Measurements from ENCODE around the gene CEP135. TPM values are rescaled to one million over a fixed set of nuclear protein-coding genes. Genes with fewer than 3 reads are reported as not detected.

The CEP135 gene
- polyA plus RNA-seq, 3 donors = 4.0 to 5.1 (median 4.6) TPM

- WGBS (ENCODE audit: insufficient coverage) = no CpG with 5 or more reads among the region's 1 CpG
- no peak overlapping the region for H3K4me2 ChIP-seq (replicated peaks; ENCODE audit: extremely low read depth, low read length, poor library complexity, severe bottlenecking)
- H3K36me3 ChIP-seq (replicated peaks in 1 of 2; ENCODE audit: control insufficient read depth in 1 of 2, insufficient read depth in 2 of 2, low read length in 2 of 2) = no peaks in the 10 kb centered on the region
- Mint-ChIP-seq H3K4me1 (peaks cover 25% of the 10 kb centered on the region), H3K4me3 (no peak overlapping the region), H3K36me3 (peaks cover 0 to 2% of the 10 kb centered on the region in 2 donors), H3K9me3 (peaks cover 0 to 3% (median 0%) of the 10 kb centered on the region in 7 donors), H3K27ac (no peak overlapping the region), H3K27me3 (ENCODE audit: low read depth in 3 of 3) (peaks cover 17 to 26% (median 21%) of the 10 kb centered on the region in 3 donors)
- H4K20me1 ChIP-seq (ENCODE audit: insufficient read depth, low read length) = no peaks in the 10 kb centered on the region
- H3K4me3 ChIP-seq (replicated peaks in 1 of 3; ENCODE audit: low read depth in 2 of 3, low read length in 3 of 3) = no peak overlapping the region
- no peaks in the 10 kb centered on the region for H3K79me2 ChIP-seq (ENCODE audit: insufficient read depth, low read length)
- H2AFZ ChIP-seq (ENCODE audit: insufficient read depth, low read depth, low read length, poor library complexity, severe bottlenecking) = no peak overlapping the region
- TF ChIP-seq, protein P1, sequence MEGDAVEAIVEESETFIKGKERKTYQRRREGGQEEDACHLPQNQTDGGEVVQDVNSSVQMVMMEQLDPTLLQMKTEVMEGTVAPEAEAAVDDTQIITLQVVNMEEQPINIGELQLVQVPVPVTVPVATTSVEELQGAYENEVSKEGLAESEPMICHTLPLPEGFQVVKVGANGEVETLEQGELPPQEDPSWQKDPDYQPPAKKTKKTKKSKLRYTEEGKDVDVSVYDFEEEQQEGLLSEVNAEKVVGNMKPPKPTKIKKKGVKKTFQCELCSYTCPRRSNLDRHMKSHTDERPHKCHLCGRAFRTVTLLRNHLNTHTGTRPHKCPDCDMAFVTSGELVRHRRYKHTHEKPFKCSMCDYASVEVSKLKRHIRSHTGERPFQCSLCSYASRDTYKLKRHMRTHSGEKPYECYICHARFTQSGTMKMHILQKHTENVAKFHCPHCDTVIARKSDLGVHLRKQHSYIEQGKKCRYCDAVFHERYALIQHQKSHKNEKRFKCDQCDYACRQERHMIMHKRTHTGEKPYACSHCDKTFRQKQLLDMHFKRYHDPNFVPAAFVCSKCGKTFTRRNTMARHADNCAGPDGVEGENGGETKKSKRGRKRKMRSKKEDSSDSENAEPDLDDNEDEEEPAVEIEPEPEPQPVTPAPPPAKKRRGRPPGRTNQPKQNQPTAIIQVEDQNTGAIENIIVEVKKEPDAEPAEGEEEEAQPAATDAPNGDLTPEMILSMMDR (IDR thresholded peaks at IDR 0.05) = no peak
- peaks cover 14 to 21% of the 10 kb centered on the region in 2 donors for H3K4me1 ChIP-seq (ENCODE audit: control insufficient read depth in 1 of 2, insufficient read depth in 2 of 2, low read length in 2 of 2)
- H3K9ac ChIP-seq (ENCODE audit: insufficient read depth, low read length, poor library complexity, severe bottlenecking) = no peak overlapping the region
- H3K27me3 ChIP-seq (ENCODE audit: control insufficient read depth in 2 of 2, insufficient read depth in 2 of 2, low read length in 2 of 2) = peaks cover 18 to 26% of the 10 kb centered on the region in 2 donors
- intact Hi-C loops (cut with micrococcal nuclease) = no loop called here
- no peaks in the 10 kb centered on the region for H3K9me3 ChIP-seq (replicated peaks in 1 of 2; ENCODE audit: control insufficient read depth in 1 of 2, insufficient read depth in 1 of 2, low read length in 2 of 2)
- no peak overlapping the region for H3K27ac ChIP-seq (ENCODE audit: low read depth in 1 of 2, low read length in 2 of 2)
- no peak for DNase-seq
Observed at GRCh38 chr4:56051710-56052075, 102.9 kb downstream of the CEP135 start.

DNA sequence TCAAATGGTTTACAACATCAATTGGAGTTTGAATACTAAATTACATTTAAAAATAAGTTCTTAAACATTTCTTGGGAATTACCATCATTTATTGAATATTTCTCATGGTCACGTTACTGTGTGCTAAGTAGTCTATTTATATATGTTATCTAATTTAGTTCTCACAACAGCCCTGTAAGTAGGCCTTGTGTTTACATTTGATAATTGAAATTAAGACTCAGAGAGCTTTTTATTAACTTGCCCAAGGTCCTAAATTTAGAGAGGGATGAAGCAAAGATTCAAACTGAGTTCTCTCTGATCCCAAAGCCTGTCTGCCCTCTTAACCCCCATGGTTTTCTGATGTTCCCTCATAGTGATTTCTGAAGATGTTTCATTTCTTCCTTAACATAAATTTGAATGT, 103.7 kb downstream of the CEP135 start:
- Mint-ChIP-seq H3K4me1 (peaks cover 25% of the 10 kb centered on the region), H3K27ac (no peak overlapping the region), H3K4me3 (no peak overlapping the region), H3K9me3 (peaks cover 0 to 3% (median 0%) of the 10 kb centered on the region in 7 donors), H3K36me3 (peaks cover 0 to 2% of the 10 kb centered on the region in 2 donors), H3K27me3 (ENCODE audit: low read depth in 3 of 3) (peaks cover 17 to 21% (median 21%) of the 10 kb centered on the region in 3 donors)
- Histone ChIP-seq H3K4me2 (replicated peaks; ENCODE audit: extremely low read depth, low read length, poor library complexity, severe bottlenecking) (no peak overlapping the region), H3K27me3 (ENCODE audit: control insufficient read depth in 2 of 2, insufficient read depth in 2 of 2, low read length in 2 of 2) (peaks cover 18 to 26% of the 10 kb centered on the region in 2 donors), H3K79me2 (ENCODE audit: insufficient read depth, low read length) (no peaks in the 10 kb centered on the region), H3K27ac (ENCODE audit: low read depth in 1 of 2, low read length in 2 of 2) (no peak overlapping the region), H4K20me1 (ENCODE audit: insufficient read depth, low read length) (no peaks in the 10 kb centered on the region), H3K4me3 (replicated peaks in 1 of 3; ENCODE audit: low read depth in 2 of 3, low read length in 3 of 3) (no peak overlapping the region), H3K9ac (ENCODE audit: insufficient read depth, low read length, poor library complexity, severe bottlenecking) (no peak overlapping the region), H3K4me1 (ENCODE audit: control insufficient read depth in 1 of 2, insufficient read depth in 2 of 2, low read length in 2 of 2) (peaks cover 14 to 21% of the 10 kb centered on the region in 2 donors), H3K9me3 (replicated peaks in 1 of 2; ENCODE audit: control insufficient read depth in 1 of 2, insufficient read depth in 1 of 2, low read length in 2 of 2) (no peaks in the 10 kb centered on the region), H2AFZ (ENCODE audit: insufficient read depth, low read depth, low read length, poor library complexity, severe bottlenecking) (no peak overlapping the region), H3K36me3 (replicated peaks in 1 of 2; ENCODE audit: control insufficient read depth in 1 of 2, insufficient read depth in 2 of 2, low read length in 2 of 2) (no peaks in the 10 kb centered on the region)
- no peak for DNase-seq
- intact Hi-C loops (cut with micrococcal nuclease) = no loop called here
- no CpG with 5 or more reads among the region's 1 CpG for WGBS (ENCODE audit: insufficient coverage)
- TF ChIP-seq, protein P1 (IDR thresholded peaks at IDR 0.05) = no peak
